GM21737 (cell line): Measurements from ENCODE around the gene XAF1.
"Not testable (repeated sequence)": the region's sequence is repeated elsewhere in the genome, so short reads cannot be mapped to it uniquely, and the experiment has no call there.

ENCODE experiments used
- ATAC-seq: cut with Tn5 transposase; IDR thresholded peaks from one replicate; pipeline ENCODE4 v1.9.1; 2021; ENCODE audit warnings: mild to moderate bottlenecking, moderate library complexity; ENCODE audit not compliant: unreplicated experiment

Gene XAF1, protein sequence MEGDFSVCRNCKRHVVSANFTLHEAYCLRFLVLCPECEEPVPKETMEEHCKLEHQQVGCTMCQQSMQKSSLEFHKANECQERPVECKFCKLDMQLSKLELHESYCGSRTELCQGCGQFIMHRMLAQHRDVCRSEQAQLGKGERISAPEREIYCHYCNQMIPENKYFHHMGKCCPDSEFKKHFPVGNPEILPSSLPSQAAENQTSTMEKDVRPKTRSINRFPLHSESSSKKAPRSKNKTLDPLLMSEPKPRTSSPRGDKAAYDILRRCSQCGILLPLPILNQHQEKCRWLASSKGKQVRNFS

DNA sequence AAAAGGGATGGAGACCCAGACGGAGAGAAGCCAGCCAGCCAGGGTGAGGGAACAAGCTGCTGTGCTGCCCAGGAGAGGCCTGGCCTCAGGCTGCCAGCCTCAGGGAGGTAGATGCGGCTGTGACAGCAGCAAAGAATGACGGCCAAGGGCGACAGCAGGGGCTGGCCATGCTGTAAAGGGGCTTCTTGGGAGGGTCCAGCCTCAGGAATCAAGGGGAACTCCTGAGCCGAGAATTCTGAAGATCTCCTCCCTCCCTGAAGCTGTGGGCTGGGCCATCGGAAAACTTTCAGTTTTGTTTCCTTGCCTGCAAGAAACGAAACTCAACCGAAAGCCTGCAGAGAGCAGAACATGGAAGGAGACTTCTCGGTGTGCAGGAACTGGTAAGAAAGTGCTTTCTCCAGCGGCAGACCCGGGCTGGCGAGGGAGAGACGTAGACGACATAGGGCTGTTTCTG lies at the start of gene XAF1:
TSS of gene XAF1 (plus strand) at position 316 of the 454 bp plus-strand sequence. CDS start at position 349, 33 bp downstream.
- ATAC-seq: no peak

DNA sequence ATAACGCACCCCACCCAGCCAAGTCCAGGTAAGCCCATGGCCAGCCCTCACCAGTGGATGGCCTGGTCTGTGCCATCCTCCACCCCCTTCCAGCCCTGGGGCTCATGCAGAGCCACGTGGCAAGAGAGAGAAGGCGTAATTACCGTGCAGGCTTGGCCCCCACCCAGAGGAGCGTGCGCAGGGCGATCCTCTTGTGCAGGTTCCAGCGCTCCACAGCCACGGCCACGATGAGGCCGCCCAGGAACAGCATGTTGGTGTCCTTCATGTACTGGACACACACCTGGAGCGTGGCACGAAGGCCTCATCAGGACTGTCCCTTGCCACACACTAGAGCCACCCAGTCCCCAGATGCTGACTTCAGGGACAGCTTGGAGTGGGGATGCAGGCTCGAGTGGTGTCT lies 49.3 kb upstream of the XAF1 start:
- no peak for ATAC-seq

DNA sequence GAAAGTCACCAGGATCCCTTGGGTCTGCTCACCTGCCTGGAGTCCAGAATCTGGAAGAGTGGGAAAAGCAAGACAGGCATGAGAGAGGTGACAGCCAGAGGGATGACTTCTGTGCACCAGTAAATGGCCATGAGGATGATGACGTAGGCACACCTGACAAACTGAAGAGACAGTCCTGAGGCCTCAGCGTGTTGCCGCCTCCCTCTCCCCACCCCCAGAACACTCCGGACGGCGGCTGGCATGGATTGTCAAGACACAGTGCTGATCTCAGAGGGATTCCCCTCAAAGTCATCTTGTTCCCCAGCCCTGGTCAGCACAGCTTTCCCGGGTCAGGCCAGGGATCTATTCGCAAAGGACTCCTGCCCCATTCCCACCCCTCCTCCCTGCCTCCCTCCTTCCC lies 48.9 kb upstream of the XAF1 start:
- no peak for ATAC-seq

DNA sequence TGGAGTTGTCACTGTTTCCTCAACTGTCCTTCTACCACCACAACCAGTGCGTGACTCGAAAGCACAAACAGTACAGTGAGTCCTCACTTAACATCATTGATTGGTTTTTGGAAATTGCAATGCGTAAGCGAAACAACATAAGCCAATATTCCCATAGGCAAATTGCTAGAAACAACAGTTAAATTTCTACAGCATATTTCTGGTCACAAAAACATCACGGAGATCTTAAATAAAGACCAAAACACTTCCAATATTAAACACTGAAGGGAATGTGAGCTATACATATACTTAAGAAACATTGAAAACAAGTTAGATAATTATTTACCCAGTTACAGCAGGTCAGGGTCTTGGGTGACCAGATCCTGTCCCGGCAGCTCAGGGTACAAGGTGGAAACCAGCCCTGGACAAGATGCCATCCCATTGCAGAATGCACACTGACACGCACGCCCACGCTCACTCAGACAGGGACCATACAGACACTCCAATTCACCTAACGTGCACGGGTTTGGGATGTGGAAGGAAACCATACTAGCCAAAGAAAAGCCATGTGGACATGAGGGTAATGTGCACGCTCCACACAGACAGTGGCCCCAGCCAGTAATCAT lies 47.4 kb upstream of the XAF1 start:
- ATAC-seq: no peak

DNA sequence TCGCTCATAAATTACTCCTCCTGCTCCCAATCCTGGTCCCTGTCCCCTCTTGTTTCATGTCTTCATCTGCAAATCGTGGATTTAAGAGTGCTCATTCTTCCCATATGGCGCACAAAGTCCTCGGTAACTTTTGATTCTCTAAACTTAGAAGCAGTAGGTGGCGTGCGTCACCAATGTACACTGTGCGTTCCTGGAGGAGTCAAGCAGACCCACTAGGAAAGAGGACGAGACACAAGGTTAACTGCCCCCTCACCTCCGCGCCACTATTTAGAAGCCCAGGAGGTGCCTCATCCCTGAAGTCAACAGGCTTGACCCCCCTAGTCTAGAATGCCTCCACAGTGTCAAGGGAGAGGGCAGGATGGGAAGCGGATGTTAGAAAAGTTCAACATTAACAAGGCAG lies 45.5 kb upstream of the XAF1 start:
- no peak for ATAC-seq

DNA sequence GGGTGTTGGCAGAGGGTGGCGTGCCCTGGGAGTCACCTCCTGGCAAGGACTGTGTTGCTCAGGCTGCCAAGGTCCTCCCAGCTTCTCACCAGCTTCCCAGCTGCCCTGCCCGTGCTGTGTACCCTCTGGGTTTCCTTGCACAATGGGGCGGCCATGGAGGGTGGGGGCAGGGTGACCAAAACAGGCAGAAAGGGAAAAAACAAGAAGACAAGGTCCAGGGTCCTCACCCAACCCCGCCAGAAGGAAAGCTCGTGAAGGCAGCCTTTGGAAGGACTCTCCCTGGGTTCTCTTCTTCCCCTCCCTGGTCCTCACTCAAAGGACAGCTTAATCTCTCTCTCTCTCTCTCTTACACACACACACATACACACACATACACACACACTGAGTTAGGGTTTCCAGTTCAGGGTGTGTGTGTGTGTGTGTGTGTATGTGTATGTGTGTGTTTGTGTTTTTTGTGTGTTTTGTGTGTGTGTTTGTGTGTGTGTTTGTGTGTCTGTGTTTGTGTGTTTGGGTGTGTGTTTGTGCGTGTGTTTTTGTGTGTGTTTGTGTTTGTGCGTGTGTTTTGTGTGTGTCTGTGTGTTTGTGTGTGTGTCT lies 44.7 kb upstream of the XAF1 start:
- no peak for ATAC-seq

DNA sequence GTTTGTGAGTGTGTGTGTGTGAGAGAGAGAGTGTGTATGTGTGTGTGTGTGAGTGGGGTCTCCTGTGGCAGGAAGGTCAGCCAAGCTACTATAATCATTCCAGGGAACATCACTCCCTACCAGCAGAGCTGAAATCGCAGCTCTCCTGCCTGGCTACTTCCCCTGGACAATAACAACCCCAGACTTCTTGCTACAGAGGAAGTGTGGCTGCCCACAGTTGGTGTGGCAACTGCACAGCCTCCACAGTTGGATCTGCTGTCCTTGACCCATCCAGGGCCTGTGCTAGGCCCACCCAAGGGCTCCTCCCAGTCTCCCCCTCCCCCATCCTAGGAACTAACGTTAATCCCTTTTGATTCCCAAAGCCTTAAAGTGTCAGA lies 44.2 kb upstream of the XAF1 start:
- no peak for ATAC-seq

DNA sequence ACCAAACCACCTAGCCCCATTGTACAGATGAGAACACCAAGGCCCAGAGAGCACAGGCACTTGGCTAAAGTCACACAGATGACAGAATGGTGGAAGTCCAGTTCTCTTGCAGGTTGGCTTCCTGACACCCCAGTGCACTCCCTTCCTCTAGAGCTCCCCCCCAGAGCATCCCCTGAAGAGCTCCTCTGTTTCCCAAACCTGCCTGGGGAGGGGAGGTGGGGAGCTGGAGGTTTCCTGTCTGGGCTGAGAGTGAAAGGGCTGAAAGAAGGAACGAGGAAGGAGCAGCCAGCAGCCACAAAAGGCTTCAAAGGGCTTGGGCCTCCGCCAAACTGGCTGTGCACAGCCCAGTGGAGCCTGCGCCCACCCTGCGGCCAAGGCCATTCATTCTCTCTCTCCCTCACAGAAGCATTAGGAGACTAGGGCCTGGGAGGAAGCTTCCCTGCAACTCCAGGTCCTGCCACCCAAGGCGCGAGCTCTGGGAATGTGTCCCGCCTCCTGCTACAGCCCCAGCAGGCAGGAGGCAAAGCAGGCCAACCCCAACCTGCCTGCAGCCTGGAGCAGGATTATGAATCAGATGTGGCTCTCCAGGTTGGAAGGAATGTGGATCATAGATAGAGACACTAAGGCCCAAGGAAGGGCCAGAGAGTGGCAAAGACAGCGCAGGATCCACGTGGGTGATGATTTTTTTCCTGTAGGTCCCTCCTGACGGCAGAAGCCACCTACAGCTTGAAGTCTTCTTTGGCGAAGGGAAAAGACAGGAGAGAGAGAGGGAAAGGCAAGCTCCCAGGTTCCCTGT lies 43.6 kb upstream of the XAF1 start:
- no peak for ATAC-seq

DNA sequence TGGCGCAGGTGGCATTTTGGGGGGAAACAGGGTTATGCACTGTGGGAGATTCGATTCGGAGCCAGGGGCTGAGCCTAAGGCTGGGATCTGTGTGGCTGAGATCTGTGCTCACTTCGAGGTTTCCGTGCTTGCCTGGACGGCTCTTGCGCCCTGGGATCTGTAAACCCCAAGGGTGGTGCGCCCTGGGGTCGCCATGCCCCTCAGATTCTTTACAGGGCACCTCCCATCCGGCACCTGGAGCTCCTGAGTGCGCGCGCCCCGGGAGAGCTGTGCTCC lies 43.1 kb upstream of the XAF1 start:
- ATAC-seq: no peak

DNA sequence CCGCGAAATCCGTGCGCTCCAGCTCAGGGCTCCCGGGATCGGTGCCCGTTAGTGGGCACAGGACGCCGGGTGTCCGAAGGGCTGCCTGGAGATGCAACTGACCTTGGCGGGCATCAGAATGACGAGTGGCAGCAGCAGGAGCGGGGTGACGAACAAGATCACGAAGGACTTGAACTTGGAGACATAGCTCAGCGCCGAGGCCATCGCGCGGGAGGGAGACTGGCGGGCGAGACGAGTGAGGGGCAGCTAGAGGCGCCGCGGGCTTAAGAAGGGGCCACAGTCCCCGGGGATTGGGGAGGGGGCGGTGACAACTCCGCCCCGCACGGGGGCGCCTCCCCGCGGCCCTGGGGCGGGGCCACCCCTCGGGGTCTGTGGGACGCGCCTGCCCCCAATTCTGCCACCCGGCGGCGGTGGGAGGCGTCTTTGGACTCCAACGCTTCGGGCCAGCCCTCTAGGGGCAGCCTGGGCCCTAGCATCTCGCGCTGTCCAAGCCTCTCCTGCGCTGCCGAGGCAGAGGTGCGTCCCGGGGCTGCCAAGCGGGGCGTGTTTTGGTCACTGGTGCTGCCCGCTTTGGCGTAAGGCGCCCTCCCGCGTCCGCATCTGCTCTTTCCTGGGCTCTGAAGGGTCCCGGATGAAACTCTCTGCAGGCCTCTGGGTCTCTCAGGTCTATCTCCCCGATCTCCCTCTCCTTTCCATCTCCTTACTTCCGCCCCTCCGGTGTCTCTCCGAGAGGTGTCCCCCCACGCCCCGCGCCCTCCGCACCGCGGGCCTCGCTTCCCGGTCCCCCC lies 42.5 kb upstream of the XAF1 start, which contains the start of gene SLC13A5:
TSS of gene SLC13A5 (minus strand) at position 240 of the 788 bp plus-strand sequence. CDS start at position 204, 36 bp downstream.
- ATAC-seq: no peak

DNA sequence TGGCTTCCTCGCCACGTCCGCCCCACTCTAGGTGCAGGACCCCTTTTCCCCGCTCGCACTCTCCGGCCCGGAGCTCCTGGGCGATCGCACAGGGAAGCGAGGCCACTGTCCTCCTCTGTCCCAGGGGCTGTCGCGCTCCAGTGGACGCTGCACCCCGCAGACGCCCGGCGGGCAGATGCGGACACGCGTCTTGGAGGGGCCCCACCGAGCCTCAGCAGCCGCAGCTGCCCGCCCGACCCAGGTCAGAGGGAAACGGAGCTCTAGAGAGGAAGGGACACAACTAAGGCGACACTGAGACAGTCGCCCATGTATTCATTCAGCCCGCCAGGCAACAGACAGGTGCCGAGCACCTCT lies 42.0 kb upstream of the XAF1 start:
- no peak for ATAC-seq

DNA sequence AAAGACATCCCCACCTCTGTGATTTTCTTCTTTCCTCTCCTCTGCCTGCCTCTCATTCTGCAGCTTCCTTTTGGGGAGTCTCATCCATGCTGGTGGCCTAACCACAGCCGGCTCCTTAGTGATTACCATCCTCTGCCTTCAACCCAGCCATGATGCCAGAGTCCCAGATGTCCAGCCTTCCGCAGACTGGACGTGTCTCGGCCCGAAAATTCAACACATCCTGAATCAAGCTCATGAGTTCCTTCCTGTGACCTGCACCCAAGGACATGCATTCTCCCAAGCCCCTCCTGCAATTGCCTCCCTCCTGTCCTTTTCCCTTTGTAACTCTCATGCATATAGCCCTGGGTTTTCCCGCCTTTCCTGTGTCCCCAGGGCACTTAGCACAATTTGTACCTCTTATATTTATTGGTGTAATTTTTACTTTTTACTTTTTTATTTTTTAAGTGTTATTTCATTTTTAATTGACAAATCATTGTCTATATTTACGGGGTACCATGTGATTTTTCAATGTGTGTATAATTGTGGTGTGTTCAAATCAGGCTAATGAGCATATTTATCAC lies 41.5 kb upstream of the XAF1 start:
- ATAC-seq: no peak

DNA sequence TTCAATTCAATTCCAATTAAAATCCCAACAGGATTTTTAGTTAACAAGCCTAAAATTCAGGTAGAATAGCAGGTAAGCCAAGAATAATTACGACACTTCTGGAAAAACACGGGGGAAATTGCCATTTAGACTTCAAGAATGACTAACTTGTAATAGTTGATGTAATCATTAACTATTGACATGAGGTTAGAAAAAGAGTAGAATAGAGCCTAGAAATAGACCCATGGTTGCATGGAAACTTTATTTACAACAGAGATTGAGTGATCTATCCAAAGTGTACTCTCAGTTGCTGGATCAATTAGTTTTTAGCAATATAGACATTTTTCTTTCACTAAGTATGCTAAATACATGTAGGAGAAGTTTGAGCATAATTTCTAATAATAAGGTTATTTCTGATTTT lies 39.1 kb upstream of the XAF1 start:
- ATAC-seq: no peak

DNA sequence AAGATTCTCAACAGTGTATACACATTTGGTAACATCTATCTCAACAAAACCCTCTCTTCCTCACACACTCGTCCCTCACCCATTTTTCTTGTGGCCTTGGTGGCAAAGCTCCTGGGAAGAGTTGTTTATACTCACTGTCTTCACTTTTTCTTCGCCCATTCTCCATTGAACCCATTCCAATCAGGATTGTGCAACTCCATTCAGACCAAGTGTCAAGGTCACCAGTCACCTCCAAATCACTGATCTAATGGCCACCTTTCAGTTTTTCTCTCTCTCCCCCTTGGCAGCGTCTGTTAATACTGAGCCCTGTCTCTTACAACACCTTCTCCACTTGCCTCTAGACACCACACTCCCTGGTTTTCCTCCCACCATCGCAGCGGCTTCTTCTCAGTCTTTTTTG lies 34.1 kb upstream of the XAF1 start:
- no peak for ATAC-seq

DNA sequence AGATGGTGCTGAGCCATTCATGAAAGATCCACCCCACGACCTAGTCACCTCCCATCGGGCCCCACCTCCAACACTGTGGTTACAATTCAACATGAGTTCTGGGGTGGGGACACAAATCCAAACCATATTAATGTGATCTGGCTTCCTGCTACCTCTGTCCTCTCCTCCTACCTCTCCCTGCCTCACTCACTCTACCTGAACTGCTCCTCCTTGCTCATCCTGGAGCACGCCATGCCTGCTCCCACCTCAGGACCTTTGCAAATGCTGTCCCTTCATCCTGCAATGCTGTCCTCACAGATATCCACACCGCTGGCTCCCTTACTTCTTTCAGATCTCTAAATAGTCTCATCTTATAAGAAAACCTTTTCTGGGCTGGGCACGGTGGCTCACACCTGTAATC lies 31.8 kb upstream of the XAF1 start:
- ATAC-seq: no peak

DNA sequence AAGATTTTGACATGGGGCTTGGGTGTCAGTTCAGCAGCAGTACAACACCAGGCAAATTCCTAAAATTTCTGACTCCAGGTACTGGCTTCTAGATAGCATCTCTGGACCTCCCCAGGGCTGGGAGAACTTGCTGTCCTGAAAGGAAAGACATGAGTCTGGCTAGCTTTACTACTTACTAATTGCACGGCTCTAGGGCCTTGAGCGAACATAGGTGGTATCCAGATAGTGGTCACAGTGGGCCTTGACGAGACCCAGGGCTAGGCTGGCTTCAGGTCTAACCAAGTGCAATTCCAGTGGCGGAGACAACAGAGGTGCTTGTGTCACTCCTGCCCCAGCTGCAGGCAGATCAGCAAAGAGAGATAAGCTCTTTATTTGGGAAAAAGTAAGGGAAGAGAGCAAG lies 26.3 kb upstream of the XAF1 start:
- no peak for ATAC-seq

DNA sequence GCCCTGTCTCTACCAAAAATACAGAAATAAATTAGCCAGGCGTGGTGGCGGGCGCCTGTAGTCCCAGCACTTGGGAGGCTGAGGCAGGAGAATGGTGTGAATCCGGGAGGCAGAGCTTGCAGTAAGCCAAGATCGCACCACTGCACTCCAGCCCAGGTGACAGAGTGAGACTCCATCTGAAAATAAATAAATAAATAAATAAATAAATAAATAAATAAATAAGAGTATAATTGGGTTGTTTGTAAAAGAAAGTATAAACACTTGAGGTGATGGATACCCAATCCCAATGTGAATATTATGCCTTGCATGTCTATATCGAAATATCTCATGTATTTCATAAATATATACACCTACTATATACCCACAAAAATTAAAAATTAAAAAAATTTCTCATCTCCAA lies 9.2 kb upstream of the XAF1 start:
- not testable (repeated sequence) for ATAC-seq

DNA sequence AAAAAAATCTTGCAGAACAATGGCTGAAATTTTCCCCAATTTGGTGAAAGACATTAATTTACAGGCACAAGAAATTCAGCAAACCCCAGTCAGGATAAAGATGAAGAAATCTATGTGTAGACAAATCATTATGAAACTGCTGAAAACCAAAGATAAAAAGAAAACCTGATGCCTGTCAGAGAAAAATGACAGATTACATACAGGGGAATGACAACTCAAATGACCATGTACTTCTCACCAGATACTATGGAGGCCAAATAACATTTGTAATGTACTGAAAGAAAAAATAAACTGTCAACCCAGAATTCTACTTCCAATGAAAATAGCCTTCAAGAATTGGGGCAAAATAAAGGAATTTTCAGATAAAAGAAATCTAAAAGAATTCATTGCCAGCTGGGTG lies 7.2 kb upstream of the XAF1 start:
- no peak for ATAC-seq

DNA sequence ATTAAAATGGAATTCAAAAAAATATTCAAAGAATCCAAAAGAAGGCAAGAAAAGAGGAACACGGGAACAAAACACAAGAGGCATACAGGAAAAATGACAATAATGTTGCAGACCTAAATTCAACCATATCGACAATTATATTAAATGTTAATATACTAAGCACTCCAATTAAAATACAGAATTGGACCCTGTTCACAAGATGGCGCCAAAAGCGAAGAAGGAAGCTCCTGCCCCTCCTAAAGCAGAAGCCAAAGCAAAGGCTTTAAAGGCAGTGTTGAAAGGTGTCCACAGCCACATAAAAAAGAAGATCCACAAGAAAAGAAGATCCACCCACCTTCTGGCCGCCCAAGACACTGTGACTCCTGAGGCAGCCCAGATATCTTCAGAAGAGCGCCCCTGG lies 6.3 kb upstream of the XAF1 start:
- no peak for ATAC-seq

DNA sequence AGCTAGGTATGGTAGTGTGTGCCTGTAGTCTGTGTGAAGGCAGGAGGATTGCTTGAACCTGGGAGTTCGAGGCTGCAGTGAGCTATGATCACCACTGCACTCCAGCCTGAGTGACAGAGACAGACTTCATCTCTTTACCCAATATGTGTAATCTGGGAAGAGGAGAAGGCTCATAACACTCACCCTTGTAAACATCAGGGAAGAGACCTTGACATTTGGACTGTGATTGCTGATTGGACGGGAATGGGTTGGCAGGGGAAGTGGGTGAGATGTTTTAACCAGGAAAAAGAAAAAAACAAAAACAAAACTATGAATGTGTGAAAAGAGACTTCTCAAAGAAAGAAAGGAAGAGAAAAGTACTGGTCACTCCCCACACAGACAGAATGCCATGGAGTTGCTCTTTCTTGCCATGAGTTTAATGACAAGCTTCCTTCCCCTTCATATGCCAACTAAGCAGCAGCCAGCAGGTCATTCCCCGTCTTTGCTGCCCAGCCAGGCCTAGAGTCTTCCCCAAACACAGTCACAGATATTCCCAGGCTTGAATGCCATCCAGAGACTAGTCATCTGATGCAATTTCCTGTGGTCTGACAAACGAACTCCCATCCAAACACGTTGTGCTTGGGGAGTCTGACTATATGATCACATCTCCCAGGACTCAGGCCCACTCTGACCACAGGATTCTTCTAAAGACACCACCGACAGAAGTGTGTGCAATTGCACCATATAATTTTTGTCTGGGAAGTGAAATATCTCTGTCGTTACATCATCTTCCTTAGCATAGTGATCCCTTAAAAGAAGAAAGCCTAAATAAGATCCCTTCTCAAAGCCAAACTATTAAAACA lies 3.6 kb upstream of the XAF1 start:
- no peak for ATAC-seq
